HG02588 (cell line): Measurements from ENCODE around the gene CCNI2.

ENCODE experiments used
- ATAC-seq: cut with Tn5 transposase; IDR thresholded peaks from one replicate; pipeline ENCODE4 v1.9.1; 2021; ENCODE audit warnings: mild to moderate bottlenecking, moderate library complexity; ENCODE audit not compliant: unreplicated experiment

CCNI2 gene

DNA sequence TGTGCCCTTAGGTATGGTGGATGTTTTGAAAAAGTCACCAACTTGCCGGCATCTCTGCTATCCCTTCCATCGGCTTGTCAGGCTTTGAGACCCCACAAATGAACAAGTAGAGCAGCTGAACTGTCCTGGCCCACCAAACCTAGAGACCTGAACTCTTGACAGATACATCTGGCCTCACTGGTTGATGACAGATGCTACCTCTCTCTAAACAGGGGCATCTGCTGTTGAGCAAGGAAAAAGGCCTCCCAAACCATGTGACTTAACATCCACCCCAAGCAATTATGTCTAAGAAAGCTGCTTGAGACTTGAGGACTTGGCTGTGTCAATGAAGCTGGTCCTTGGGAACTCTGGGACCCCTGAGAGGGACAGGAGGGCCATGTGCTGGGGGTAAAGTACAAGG lies 2.3 kb downstream of the CCNI2 start:
- no peak for ATAC-seq

DNA sequence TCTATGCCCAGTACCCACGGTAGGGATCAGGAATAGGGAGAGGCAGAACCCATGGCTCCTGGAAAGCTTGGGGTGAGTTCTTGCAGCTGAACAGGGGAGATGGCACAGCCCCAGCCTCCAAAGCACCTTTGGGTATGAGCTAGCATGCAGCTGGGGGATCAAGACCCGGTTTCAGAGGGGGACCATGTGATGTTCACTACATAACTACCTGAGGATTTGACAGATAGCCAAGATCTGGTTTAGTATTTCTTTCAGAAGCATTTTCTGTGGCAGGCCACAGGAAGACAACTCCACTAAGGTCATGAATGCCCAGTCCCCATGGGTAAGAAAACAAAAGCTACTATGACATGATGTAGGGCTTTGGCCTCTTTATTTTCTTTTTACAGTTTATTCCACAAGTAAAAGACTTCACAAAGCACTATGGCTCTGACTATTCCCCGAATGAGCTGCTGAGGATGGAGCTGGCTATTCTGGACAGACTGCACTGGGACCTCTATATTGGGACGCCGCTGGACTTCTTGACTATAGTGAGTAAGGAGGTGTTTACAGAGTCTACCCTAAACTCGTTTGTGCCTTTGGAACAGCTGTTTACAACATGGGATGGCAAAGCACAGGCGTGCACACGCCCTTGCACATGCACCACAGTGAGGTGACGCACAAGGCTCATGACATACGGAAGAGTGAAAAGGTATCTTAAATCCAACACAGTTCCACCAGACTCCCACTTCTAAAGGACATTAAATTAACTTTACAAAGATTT lies 3.4 kb downstream of the CCNI2 start:
- no peak for ATAC-seq

DNA sequence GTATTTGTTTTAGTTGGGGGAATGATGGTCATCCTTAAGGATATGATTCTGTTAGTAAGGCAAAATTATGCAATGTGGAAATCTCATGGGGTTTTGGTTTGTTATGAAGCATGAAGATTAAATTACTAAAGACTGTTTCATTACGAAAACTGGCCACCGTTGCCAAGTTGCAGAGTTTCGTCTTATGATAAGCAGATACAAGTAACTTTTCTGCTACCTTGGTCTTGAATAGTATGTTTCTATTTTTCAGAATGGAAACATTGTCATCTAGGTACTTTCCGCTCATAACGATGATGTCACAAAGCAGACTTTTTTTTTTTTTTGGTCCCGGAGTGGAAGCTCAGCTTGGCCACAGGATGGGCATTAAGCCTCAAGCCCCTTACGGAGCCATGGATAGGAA lies 4.2 kb downstream of the CCNI2 start:
- peak; percentile 33 for ATAC-seq

DNA sequence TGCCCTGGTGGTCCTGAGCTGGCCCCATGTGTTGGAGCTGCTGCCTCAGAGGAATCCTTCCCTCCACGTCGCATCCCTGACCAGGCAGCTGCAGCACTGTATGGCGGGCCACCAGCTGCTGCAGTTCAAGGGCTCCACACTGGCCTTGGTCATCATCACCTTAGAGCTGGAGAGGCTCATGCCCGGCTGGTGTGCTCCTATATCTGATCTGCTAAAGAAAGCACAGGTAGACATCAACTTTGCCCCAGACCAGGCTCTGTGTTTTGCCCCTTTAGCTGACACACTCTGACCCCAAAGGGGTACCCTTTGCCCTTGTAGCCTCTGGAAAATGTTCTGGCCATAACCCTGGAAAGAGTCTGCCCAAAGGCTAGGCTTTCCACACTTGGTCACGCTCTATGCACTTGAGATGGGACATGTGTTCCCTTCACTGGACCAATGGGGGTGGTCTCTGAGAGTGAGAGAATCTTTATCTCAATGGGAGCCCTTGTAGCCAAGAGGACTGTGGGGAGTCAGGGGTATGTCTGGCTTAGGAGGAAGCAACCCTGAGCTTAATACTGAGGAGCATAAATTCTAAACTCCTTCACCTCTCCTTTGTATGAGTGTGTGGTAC lies 4.8 kb downstream of the CCNI2 start:
- ATAC-seq = no peak

DNA sequence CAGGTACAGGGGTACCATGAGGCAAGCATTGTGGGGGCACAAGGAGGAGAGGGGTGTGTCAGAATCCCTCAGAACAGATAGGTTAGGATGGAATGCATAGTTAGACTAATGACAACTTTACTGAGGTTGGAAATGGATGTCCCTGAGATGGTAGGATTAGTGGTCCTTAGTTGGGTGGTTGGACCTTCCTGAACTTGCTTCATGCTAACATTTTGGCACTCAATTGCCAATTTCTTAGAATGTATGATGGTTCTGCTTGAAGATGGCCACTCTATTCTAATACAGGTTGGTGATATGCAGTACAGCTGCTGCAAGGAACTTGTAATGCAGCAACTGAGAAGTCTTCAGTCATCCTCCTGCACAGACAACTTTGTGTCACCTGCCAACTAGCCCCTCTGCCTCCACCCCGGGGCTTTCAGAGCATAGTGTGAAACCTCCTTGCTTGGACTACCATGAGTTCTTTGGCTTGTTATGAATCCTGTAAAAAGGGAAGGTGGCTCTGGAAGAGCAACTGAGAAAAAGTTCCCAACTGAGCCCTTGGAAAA lies 5.4 kb downstream of the CCNI2 start:
- ATAC-seq = no peak

DNA sequence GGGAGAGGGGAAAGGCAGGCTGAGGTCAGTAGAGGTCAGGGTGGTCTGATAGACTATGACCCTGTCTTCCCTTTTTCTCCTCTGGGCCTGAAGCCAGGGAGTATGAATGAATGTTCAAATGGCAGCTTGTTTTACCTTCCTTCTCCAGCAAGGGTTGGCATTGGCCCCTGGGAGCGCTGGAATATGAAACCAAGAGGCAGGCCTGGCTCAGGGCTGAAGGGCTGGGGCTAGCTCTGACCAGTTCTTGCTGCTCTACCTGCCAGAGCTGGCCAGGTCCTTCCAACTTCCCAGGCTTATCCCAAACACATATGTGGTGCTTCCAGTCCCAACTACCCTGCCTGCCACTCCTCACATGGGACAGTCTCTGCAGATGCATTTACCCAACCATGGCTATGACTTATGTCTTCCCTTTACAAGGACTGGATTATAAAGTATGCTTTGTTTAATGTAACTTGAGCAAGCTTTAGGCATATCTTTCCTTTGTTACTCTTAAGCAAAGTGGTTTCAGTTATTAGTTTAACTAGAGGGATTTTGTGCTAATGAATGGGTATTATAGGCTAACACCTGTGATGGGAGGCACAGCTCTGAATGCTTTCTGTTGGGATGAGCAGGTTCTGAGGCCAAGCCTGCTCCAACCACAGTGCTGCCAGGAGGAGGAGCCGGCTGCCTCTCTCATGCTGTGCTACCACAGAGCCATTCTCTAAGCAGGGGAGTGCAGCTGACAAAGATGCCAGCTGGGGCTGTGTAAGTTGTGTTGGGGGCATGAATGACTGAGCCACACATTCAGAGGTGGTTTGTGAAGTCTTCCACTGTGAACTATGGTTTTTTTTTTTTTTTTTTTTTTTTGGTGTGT lies 6.1 kb downstream of the CCNI2 start:
- ATAC-seq = no peak

DNA sequence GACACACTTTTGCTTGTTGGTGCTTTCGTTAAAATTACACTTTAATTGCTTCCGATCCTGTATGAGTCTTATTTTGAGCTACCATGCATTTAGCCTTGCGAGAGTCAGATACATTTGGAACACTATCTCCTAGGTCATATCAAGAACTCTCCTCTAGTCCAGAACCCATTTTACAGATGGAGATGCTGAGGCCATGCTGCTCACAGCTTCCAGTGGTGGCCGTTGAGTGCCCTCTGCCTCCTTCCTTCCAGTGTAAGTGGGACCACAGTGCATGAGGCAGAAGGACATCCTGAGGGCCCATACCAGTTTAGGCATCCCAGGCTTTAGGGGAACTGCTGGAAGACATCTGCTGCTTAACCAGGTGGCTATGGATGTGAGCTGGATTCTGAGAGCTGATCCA lies 6.9 kb downstream of the CCNI2 start:
- no peak for ATAC-seq

DNA sequence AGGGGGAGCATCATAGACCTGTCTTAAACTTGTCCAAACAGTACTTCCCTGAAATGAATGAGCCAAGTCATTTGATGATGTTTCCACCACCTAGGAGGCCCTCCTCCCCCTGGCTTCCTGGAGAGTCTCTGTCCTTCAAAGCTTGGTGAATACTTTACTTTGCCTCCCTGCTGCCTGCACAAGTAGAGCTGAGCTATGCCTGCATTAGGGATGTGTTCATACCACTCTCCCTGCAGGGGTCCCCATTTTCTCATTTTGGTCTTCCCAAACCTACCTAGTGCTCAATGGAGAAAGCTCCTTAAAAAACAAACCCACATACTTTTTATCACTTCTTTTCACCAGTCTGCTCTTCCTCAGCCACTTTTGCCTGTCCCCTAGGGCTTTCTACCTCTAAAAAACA lies 7.7 kb downstream of the CCNI2 start:
- no peak for ATAC-seq

DNA sequence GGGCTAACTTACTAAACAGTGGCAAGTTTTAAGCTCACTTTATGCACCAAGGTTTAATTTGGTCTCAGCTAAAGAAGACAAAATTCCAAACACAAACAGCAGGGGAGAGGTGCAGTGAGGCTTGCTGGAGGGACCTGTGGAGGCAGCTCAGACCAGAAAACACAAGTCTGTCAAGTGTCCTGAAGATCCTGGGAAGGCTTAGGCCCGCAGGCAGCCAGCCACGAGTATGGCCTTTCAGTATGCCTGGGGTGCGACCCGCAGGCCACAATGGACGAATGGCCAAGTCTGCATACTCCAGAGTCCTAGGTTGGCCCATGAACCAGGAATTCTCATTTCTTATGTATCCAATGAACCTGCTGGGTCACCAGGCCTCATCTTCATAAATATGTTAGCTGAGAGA lies 9.3 kb downstream of the CCNI2 start:
- no peak for ATAC-seq

DNA sequence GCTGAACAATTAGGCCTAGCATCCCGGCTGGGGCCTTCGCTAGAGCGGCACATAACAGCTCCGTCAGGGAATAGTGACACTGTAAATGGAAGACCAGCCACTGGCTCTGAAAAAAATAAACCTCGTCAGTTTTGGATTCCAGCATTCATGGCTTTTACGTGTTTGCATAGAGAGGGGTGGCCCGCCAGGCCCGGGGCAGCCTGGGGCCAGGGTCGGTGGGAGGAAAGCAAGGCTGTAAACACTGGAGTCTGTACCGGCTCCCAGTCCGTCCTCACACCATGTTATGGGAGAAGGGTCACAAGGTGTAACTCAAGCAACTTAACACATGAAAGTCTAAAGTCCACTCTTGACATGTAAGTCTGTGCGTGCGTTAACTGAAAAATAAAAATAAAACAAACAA lies 11.2 kb downstream of the CCNI2 start:
- no peak for ATAC-seq

DNA sequence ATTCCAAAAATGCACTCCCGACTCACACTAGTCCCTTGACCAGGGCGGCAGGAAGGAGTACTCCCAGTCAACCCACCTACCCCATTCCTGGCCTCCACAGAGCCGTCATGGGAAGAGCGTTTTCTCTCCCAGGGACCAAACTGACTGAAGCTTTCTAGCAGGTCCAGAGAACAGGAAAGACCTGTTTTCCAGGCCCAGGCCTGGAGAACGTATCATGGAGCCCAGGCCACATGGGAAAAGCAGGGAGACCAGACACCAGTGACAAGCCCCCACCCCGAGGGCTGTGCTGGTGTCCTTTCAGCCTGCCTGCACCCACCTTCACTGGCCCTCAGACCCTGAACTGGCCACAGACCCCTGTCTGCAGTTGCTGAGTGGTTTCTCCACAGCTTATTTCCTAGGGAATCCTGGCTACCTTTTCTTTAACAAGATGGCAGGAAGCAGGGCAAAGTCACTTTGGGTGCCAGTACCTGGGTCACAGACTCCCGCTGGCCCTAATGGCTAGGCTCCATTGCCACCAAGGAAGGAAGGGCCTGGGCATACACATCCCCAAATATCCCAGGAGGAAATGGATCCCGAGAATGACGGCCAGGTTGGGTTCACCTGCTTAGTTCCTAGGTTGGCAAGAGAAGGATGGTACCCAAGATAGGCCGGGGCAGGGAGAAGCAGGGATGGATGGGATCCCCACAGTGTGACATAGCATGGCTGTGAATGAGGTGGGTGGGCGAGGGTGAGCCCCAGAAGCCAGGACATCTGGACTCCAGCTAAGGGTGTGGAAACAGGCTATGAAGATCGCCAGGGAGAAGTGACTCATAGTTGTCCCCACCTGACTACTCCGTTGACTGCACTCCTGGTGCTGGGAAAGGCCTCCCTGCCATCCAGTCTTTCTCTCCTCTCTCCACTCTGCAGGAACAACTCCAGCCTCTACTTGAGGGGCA lies 12.2 kb downstream of the CCNI2 start:
- ATAC-seq = no peak

DNA sequence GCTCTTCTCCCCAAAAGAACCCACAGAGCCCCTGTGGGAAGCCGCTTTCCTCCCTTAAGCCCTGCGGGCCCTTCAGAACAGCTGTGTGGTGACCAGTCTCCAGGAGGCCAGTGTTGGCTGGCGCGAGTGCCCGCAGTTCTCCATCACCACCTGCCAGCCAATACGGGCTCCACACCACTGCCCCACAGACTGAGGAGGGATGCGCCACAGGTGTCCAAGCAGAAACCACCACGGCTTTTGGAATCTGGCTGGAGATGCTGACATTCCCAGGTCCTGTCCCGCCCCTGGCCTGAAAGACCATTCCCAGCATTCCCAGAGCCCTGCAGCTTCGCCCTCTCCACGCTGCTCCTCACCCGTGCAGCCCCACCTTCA lies 12.8 kb downstream of the CCNI2 start:
- ATAC-seq = no peak

DNA sequence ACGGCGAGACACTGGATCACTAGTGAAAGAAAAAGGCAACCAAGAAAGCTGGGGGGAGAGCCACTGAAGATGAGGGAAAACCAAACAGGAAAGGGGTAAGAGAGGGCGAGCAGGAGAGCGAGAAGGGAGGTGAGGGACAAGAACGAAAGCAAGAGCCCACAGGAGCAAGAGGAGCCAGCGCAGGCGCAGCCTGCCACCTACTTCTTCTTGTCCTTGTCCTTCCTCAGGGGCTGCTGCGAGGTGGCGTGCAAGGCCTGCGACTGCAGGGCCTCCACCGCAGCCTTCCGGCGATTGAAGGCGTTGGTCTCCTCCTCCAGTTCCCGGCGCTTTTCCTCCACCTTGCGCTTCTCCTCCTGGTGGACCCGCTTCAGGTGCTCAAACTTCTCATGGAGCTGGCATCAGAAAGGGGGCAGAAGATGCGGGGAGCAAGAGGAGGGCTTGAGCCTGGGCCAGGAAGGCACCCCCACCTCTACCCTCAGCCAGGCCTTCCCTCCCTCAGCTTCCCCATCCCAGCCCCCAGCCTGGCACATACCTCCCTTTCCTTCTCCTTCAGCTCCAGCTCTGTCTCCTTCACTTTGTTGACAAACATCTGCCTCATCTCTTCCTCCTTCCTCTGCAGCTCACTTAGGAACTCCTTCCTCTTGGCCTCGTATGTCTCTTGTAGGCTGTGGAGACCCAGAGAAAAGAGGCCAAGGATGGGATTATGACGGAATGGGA lies 13.5 kb downstream of the CCNI2 start:
- no peak for ATAC-seq

DNA sequence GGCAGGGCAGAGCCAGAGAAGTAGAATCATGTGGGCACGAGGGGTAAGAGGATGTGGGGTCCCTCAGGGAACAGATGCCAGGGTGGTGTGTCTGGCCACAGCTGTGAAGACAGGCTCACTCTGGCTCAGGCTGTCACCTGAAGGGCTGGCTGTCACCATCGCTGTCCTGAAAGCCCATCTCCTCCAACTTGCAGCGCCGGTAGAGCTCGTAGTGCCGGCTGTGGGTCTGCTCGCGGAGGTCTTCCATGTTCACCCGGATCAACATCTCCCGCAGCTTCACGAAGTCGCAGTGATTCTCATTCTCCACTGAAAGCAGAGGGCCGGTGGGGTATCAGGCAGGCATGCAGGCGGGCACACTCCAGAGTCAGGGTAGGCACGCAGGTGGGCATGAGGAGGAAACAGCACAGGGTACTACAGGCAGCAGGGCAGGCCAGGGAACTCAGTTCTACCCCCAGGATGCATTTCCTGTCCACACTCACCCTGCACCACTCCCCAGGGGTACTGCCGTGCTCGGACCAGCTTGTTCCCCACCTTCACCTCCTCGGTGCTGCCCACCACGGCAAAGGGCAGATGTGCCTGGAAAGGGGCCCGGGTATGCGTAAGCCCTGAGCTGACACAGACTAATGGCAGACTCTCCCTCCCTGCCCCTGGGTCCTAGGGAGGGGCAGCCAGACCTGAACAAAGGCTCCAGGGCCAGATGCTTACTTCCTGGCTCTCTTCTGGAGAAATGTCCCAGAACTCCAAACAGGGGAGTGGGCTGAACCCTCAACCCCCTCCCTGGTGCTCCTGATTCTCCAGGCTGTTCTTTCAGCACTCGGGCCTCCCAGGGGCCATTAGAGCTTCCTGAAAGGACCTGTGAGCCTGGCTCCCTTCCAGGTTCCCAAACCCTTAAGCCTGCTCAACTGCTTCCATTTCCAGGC lies 14.4 kb downstream of the CCNI2 start:
- ATAC-seq = no peak

DNA sequence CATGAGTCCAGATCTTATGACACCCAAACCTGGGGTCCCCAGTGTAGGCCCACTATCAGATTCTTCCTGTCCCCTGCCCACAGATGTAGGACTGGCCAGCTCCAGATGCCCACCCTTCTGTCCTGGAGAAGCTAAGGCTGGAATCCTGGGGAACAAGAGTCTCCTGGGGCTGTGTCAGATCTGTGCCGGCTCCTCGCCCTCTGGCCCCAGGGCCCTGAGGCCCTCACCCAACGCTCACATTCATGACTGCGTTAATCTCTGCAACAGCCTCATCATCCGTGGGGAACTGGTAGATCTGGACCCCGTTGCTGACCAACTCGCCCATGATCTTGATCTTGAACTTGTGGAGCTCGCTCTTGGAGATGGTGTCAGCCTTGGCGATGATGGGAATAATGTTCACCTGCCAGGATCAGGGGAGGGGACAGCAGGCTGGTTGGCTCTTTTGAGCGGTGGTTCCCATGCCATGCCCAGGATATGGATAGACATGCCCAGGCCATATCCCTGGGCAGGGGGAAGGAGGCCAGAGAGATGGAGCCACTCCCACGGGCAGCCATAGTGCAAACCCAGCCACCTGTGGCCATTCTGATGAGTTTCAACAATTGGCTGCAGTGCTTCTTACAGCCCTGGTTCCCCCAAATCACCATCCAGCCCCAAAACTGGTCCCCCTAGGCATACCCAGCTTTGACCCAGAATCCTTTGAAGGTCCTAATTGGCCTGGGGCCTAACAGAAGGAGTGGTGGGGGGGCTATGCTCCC lies 15.2 kb downstream of the CCNI2 start:
- no peak for ATAC-seq

DNA sequence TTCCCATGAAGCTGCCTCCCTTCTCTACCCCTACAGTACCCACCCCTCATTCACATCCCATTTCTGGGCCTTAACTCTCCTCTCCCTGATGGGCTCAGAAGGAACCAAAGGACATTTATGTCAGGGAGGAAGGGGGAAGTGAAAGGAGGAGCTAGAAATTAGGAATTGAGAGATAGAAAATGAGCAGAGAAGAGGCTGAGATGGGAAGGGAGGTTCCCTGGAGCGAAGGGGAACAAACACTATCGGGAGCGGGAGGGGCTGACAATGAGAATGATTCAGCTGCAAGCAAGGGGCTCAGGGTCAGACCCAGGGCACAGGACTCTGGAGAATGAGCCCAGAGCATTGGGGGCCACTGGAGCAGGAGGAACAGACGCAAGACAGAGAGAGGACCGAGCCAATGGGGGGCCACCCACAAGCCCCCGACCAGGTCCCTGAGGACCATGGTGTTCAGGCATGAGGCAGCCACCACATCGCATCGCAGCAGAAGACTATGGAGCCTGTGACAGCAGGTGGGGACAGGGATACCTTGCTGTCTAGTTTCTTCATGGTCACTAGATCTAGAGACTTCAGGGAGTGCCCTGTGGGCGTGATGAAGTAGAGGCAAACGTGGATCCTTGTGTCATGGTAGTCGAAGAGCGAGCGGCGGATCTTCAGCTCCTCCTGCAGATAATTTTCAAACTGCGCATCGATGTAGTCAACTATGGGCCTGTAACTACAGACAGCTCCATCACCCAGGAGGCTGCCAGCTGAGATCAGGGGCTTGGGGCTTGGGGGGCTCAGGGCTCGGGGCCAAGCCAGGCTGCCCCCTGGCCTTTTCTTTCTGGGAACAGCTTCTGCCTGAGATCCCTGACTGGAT lies 16.2 kb downstream of the CCNI2 start:
- ATAC-seq = no peak

DNA sequence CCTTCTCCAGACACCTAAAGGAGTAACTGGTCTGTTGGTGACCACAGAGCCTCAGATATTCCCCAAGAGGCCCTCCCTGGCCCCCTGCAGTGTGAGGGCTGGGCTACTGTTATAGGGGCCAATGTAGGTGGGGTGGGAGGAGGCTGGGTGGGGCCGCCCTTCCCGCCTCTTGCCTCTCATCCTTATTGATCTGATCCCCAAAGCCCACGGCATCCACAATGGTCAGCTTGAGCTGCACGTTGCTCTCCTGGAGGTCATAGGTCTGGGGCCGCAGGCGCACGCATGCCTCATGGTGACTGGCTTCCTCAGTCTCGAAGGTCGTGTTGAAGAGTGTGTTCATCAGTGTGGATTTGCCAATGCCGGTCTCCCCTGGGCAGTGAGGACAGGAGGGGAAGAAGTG lies 16.8 kb downstream of the CCNI2 start:
- no peak for ATAC-seq
